Measurements from ENCODE around the gene AFF4.

DNA sequence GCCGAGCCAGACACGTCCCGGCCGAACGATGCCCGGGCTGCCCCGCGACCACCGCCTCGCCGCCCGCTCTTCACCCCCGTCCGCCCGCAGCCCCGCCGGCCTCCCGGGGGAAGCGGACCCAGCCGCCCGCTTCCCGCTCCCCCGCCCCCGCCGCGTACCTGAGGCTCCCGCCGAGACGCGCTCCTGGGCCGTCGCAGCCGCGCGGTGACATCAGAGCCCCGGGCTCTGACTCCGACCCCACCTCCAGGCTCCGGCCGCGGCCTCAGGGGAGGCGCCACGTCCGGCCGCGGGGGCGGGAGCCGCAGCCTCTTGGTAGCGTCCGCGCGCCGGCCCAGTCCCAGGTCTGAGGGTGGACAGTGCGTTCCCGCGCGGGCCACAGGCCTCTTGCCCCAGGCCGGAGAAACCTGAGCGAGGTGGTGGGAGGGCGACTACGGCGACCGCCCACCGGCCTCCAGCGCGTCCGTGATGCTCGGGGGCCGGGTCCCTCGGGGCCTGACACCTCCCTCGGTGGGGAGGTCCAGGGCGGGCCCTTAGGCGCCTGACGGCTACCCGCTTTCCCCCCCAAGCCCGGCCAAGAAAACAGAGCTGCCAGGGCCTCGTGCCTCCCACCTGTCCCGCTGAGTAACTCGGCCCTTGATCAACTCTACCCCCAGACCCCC, 132.9 kb downstream of the AFF4 start, which contains the start of gene SHROOM1:
- no peak for TF ChIP-seq EZH2 (IDR thresholded peaks at IDR 0.05; ENCODE audit: borderline replicate concordance, insufficient read depth, low read length, poor library complexity, severe bottlenecking)
- TF ChIP-seq EP300 (conservative IDR thresholded peaks at IDR 0.05; ENCODE audit: poor library complexity, severe bottlenecking): no peak
- TF ChIP-seq POLR2AphosphoS5 (IDR thresholded peaks at IDR 0.05): no peak
- TF ChIP-seq, protein P1, sequence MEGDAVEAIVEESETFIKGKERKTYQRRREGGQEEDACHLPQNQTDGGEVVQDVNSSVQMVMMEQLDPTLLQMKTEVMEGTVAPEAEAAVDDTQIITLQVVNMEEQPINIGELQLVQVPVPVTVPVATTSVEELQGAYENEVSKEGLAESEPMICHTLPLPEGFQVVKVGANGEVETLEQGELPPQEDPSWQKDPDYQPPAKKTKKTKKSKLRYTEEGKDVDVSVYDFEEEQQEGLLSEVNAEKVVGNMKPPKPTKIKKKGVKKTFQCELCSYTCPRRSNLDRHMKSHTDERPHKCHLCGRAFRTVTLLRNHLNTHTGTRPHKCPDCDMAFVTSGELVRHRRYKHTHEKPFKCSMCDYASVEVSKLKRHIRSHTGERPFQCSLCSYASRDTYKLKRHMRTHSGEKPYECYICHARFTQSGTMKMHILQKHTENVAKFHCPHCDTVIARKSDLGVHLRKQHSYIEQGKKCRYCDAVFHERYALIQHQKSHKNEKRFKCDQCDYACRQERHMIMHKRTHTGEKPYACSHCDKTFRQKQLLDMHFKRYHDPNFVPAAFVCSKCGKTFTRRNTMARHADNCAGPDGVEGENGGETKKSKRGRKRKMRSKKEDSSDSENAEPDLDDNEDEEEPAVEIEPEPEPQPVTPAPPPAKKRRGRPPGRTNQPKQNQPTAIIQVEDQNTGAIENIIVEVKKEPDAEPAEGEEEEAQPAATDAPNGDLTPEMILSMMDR (IDR thresholded peaks at IDR 0.05; ENCODE audit: poor library complexity, severe bottlenecking): no peak
- TF ChIP-seq TAF1 (IDR thresholded peaks at IDR 0.05; ENCODE audit: low read depth): no peak

All from neural cell (in vitro differentiated cells).